DMS79 treated with DMSO at 0.1 percent for 48 hours (cell line): ENCODE results near the gene THSD4.

Experiments used
- DNase-seq: peaks from one replicate; lab custom pipeline; 2025; lab: John Stamatoyannopoulos, UW

Gene THSD4

GRCh38 chr15:71688509-71689094 lies 573.3 kb downstream of the THSD4 start:
- DNase-seq = no peak

GRCh38 chr15:71691081-71691457 lies 575.8 kb downstream of the THSD4 start:
- DNase-seq = no peak

DNA sequence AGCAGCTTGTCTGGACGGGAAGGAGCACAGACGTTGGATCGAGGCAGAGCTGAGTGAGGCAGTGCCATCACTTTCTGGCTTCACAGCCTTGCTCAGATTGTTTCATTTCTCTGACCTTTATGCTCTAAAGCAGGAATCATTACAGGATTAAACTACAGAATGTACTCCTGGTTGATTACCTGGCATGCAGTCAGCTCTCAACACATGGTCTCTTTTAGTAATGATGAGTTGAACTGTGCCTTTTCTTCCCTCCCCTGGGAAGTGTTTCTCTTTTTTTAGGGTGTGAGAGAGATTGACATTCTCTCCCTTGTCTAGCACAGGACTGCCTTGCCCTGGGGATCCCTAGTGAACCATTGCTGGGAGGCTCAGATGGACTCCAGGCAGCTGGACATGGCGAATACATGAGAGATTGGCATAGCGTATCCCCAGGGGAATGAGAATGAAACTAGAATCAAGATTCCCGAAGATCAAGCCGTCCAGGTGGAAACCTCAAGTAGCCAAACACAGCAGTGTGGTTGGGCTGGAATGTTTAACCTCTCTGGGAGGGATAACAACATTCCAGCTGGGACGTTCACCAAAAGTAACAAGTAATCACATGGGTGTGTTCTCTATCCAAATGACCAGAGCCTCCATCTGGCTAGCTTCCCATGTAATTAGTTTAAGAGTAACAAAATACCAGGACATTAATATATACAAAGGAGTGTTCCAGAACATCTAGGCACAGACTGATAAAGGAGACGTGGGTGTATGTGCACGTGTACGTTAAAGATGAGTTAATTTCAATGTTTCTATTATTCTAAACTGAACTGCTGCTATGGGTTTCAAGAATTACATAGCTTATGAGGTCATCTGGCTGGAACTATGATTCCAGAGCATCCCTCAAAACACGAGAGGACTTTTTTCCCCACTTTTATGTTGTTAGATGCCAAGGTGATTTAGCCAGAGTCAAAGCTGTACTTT lies 576.5 kb downstream of the THSD4 start:
- no peak for DNase-seq

- DNase-seq = no peak
Observed at GRCh38 chr15:71697236-71697635, 582.0 kb downstream of the THSD4 start.

DNA sequence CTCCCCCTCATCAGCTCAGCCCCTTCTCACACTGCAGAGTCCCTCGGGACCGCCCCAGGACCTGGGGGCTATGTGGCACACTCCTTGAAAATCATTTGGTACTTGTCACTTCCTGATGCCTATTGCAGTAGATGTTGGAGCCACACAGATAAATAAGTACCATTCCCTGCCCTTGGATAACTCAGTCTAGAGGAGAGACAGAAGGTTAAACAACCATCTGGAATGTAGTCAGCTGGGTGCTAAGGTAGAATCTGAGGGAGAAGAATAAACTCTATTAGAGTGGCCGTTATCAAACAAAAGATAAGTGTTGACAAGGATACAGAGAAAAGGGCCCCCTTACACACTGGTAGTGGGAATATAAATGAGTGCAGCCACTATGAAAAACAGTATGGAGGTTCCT lies 582.8 kb downstream of the THSD4 start:
- no peak for DNase-seq

DNA sequence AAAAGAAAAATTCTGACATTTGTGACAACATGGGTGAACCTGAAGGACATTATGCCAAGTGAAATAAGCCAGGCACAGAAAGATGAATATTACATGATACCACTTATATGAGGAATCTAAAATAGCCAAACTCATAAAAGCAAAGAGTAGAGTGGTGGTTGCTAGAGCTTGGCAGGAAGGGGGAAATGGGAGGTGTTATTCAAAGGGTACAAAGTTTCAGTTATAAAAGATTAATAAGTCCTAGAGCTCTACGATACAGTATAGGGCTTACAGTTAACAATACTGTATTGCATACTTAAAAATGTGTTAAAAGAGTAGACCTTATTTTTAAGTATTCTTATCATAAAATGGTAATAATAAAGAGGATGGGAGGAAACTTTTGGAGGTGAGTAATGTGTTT lies 583.5 kb downstream of the THSD4 start:
- no peak for DNase-seq

- no peak for DNase-seq
Observed at GRCh38 chr15:71699977-71700376, 584.7 kb downstream of the THSD4 start.

DNA sequence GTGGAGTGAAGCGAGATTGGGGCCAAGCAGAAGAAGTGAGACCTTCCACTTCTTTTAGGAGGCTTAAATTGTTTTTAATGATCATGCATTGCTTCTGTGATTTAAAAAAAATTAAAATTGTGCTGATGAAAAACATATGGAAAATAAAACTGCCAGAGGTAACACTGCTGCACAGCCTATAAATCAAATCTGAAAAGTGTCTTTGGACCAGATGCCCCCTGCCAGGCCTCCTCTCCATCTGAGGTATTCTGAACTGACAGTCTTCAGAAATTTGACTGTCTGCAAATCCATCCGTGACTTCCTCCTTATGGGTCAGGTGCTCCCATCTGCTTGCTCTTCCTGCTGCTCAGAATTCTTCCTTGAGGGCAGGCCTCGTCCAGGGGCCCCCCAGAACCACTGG lies 586.5 kb downstream of the THSD4 start:
- no peak for DNase-seq

DNA sequence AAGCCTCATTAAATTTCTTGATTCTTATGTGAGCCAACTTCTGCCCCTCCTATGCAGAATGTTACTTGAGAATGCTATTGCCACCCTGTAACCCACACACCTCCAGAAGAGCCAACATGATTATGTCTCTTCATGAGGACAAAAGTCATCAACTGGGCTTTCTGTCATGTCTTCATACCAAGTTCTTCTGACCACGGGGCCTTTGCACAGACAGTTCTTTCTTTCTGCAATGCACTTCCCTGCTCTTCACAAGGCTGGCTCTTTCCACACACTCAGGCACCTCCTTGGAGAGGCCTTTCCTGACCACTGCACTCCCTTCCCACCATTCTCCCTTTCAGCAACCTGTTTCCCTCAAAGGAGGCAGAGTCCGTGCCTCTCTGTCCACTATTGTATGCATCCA lies 587.2 kb downstream of the THSD4 start:
- DNase-seq = no peak

DNA sequence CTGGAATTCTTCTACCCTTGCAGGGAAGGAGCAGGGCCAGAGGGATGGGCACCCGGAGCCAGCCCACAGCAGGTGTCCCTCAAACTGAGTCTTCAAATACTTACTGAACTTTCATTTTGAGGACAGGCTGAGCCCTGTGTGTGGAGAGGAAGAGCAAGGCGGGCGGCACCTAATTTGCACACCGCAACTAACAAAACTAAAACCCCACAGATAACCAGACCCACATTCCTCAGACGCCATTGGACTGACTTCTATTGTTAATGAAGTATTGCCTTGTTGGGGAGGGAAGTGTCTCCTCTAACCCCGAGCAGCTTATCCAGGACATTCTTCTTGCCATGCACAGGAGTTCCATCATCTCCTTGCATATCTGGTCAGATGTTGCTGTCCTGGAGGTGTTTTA lies 589.9 kb downstream of the THSD4 start:
- DNase-seq = no peak

- DNase-seq = no peak
Observed at GRCh38 chr15:71706461-71707229, 591.4 kb downstream of the THSD4 start.

- DNase-seq = no peak
Observed at GRCh38 chr15:71707230-71708050, 592.2 kb downstream of the THSD4 start.

DNA sequence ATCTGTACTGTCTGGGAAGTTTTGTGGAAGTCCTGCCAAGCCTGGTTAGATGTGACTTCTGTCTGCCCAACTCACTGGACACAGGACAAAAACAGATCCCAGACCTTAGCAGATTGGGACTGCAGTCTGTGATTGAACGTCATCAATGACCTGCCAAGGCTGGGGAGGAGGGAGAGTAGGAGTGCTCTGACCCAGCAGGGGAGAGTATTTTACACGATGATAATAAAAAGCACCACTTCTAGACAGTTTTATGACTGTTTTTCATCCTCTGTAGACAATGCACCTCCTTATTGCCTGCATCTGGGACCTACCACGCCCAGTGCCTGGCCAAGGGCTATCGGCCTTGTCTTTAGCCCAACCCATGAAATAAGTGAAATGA lies 592.8 kb downstream of the THSD4 start:
- DNase-seq = no peak

- DNase-seq = no peak
Observed at GRCh38 chr15:71708741-71709140, 593.5 kb downstream of the THSD4 start.

- DNase-seq = no peak
Observed at GRCh38 chr15:71709808-71710418, 594.6 kb downstream of the THSD4 start.

- no peak for DNase-seq
Observed at GRCh38 chr15:71712182-71712581, 596.9 kb downstream of the THSD4 start.

DNA sequence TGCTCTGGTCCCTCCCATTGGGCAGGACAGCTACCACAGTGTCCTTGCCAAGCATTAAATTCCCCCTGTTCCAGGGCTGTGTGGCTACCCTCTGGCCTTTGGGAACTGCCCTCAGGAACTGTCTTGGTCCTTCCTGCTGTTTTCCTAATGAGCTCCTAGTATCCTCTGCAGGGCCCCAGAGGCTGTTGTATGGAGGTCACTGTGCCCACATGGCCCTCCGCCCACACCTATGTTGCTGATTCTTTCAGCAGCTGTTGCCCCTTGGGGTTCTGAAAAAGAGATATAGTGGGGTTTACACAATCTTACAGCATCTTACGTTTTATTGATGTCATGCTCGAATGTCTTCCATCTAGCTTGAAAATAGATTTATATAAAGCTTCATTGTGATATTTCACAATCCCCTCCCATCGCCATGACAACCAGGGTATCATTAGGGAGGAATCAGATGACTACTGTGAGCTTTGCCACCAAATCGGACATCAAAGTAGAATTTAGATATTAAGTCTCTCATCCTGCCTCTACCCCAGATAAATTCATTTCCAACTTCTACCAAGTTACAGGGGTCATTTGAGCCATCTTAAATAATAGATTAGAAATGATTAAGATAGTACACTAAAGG lies 598.0 kb downstream of the THSD4 start:
- no peak for DNase-seq

GRCh38 chr15:71715914-71716313 lies 600.6 kb downstream of the THSD4 start:
- no peak for DNase-seq

DNA sequence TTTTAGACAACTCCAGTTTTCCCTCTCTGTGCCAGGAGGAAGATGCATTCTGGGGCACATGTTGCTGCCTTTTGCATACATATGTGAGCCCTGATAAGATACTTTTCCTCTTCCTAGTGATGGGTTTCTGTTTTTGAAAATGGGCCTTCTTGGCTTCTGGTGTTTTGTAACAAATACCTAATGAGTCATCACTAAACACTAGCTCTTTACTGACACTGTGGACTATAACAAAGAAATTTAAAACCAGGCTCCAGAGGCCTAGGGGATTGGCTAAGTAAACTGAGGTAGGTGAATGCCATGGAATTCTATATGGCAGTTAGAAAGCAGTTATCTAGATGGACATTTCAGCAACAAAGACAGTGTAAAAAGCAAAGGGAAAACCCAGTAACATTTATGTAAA lies 601.7 kb downstream of the THSD4 start:
- no peak for DNase-seq

GRCh38 chr15:71718116-71718910 lies 603.0 kb downstream of the THSD4 start:
- no peak for DNase-seq
